GM19099 (cell line): ENCODE measurements around the gene CSTB.

Experiments
- POLR2A ChIP-seq: IDR thresholded peaks from 3 replicates; pipeline ENCODE4 v1.6.1; 2011; ENCODE audit warnings: low read depth; ENCODE audit not compliant: insufficient read length; ENCODE audit errors: extremely low read depth

Gene CSTB

GRCh38 chr21:43783098-43783700 lies 7.1 kb upstream of the CSTB start:
- no peak for TF ChIP-seq POLR2A

GRCh38 chr21:43782431-43783097 lies 6.5 kb upstream of the CSTB start:
- TF ChIP-seq POLR2A: no peak

GRCh38 chr21:43781846-43782245 lies 5.7 kb upstream of the CSTB start:
- no peak for TF ChIP-seq POLR2A

- no peak for TF ChIP-seq POLR2A
Measured at GRCh38 chr21:43779660-43780059, 3.6 kb upstream of the CSTB start.

GRCh38 chr21:43778469-43779335 lies 2.6 kb upstream of the CSTB start:
- no peak for TF ChIP-seq POLR2A

GRCh38 chr21:43777953-43778352 lies 1.8 kb upstream of the CSTB start:
- TF ChIP-seq POLR2A: no peak

- TF ChIP-seq POLR2A: no peak
Measured at GRCh38 chr21:43775190-43775589, 918 bp downstream of the CSTB start.

- no peak for TF ChIP-seq POLR2A
Measured at GRCh38 chr21:43774163-43774562, 1.9 kb downstream of the CSTB start.

GRCh38 chr21:43772425-43772821 lies 3.7 kb downstream of the CSTB start:
- TF ChIP-seq POLR2A: no peak

GRCh38 chr21:43771698-43772424 lies 4.2 kb downstream of the CSTB start:
- TF ChIP-seq POLR2A: no peak

- TF ChIP-seq POLR2A: no peak
Measured at GRCh38 chr21:43771199-43771675, 4.9 kb downstream of the CSTB start.

- TF ChIP-seq POLR2A: no peak
Measured at GRCh38 chr21:43770066-43770655, 5.9 kb downstream of the CSTB start.

- TF ChIP-seq POLR2A: no peak
Measured at GRCh38 chr21:43769325-43769958, 6.7 kb downstream of the CSTB start.

- no peak for TF ChIP-seq POLR2A
Measured at GRCh38 chr21:43768868-43769167, 7.3 kb downstream of the CSTB start.
